ENCODE results near the gene VAT1L.

VAT1L gene

DNA sequence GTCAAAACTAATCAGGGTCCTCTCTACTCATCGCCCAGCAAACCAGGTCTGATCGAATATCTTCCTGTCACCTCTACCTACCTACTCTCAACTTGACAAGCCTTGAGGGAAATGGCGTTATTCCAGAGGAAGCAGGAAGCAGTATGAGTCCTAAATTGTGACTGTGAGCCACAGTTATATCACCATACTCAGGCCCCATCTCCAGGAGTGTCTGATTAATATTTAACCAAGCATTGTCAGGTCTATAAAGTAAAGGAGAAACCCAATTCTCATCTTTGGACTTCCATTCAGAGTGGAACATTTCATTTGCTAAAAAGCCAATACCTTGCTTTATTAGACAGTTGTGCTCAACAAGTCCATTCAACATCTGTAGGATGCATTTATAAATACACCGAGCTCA lies 216.2 kb downstream of the VAT1L start:
- Histone ChIP-seq H3F3A (ENCODE audit: control insufficient read depth, insufficient read depth) (no peaks in the 10 kb centered on the region), H3K27me3 (ENCODE audit: control insufficient read depth, low read length) (no peaks in the 10 kb centered on the region), H3K9me3 (ENCODE audit: control insufficient read depth, insufficient read depth, low read length) (no peaks in the 10 kb centered on the region), H3K4me1 (ENCODE audit: control insufficient read depth, low read length) (no peaks in the 10 kb centered on the region), H3K4me2 (ENCODE audit: low read length) (no peak overlapping the region), H3K4me3 (ENCODE audit: low read length) (no peak overlapping the region), H4K20me1 (ENCODE audit: control insufficient read depth, insufficient read depth, low read depth, low read length) (no peaks in the 10 kb centered on the region), H3K36me3 (ENCODE audit: control insufficient read depth, low read length) (no peaks in the 10 kb centered on the region), H3K79me2 (ENCODE audit: control insufficient read depth, low read length) (no peaks in the 10 kb centered on the region), H3K27ac (ENCODE audit: low read depth, low read length) (no peak overlapping the region), H3K9me2 (replicated peaks; ENCODE audit: control insufficient read depth, low read length) (no peaks in the 10 kb centered on the region)
- TF ChIP-seq EZH2phosphoT487 (IDR thresholded peaks at IDR 0.05; ENCODE audit: borderline replicate concordance, low read length), result no peak
- TF ChIP-seq, protein P1, sequence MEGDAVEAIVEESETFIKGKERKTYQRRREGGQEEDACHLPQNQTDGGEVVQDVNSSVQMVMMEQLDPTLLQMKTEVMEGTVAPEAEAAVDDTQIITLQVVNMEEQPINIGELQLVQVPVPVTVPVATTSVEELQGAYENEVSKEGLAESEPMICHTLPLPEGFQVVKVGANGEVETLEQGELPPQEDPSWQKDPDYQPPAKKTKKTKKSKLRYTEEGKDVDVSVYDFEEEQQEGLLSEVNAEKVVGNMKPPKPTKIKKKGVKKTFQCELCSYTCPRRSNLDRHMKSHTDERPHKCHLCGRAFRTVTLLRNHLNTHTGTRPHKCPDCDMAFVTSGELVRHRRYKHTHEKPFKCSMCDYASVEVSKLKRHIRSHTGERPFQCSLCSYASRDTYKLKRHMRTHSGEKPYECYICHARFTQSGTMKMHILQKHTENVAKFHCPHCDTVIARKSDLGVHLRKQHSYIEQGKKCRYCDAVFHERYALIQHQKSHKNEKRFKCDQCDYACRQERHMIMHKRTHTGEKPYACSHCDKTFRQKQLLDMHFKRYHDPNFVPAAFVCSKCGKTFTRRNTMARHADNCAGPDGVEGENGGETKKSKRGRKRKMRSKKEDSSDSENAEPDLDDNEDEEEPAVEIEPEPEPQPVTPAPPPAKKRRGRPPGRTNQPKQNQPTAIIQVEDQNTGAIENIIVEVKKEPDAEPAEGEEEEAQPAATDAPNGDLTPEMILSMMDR (IDR thresholded peaks at IDR 0.05; ENCODE audit: low read depth, low read length, poor library complexity, severe bottlenecking), result no peak

DNA sequence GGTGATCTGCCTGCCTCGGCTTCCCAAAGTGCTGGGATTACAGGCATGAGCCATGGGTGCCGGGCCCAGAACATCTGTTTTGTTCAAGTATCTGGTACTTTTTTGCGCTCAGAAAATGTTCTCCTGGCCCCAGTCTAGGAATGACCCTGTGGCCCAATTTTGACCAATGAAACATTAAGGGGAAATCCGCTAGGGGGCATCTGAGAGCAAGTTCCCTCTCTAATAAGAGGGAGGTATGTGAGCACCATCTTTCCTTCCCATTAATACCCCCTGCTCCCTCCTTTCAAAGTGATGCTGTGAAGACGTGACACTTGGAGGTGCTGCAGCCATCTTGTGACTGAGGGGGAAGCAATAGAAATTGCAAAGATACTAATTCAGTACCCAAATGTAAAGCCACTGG lies 217.5 kb downstream of the VAT1L start:
- TF ChIP-seq, protein P1 (IDR thresholded peaks at IDR 0.05; ENCODE audit: low read depth, low read length, poor library complexity, severe bottlenecking), result peak; percentile 67
- TF ChIP-seq EZH2phosphoT487 (IDR thresholded peaks at IDR 0.05; ENCODE audit: borderline replicate concordance, low read length), result no peak
- Histone ChIP-seq H3K27ac (ENCODE audit: low read depth, low read length) (no peak overlapping the region), H3K27me3 (ENCODE audit: control insufficient read depth, low read length) (no peaks in the 10 kb centered on the region), H3K9me2 (replicated peaks; ENCODE audit: control insufficient read depth, low read length) (no peaks in the 10 kb centered on the region), H3K36me3 (ENCODE audit: control insufficient read depth, low read length) (no peaks in the 10 kb centered on the region), H3K4me1 (ENCODE audit: control insufficient read depth, low read length) (no peaks in the 10 kb centered on the region), H3K4me2 (ENCODE audit: low read length) (no peak overlapping the region), H3K9me3 (ENCODE audit: control insufficient read depth, insufficient read depth, low read length) (no peaks in the 10 kb centered on the region), H3K79me2 (ENCODE audit: control insufficient read depth, low read length) (no peaks in the 10 kb centered on the region), H4K20me1 (ENCODE audit: control insufficient read depth, insufficient read depth, low read depth, low read length) (no peaks in the 10 kb centered on the region), H3K4me3 (ENCODE audit: low read length) (no peak overlapping the region), H3F3A (ENCODE audit: control insufficient read depth, insufficient read depth) (no peaks in the 10 kb centered on the region)

DNA sequence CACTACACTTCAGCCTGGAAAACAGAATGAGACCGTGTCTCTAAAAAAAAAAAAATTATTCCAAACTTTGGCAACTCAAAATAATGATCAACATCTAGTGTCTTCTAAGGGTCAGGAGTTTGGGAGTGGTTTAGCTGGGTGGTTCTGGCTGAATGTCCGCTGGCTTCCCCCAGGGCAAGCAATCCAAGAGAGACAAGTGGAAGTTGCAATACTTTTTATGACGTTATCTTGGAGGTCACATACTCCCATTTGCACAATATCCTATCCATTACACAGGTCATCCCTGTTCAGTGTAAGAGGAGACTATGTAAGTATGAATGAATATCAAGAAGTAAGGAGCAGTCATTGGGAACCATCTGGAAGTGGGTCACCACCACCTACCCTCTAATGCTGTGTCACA lies 218.8 kb downstream of the VAT1L start:
- Histone ChIP-seq H3K4me2 (ENCODE audit: low read length) (no peak overlapping the region), H3K9me3 (ENCODE audit: control insufficient read depth, insufficient read depth, low read length) (no peaks in the 10 kb centered on the region), H3K4me1 (ENCODE audit: control insufficient read depth, low read length) (no peaks in the 10 kb centered on the region), H3K27ac (ENCODE audit: low read depth, low read length) (no peak overlapping the region), H3K9me2 (replicated peaks; ENCODE audit: control insufficient read depth, low read length) (no peaks in the 10 kb centered on the region), H3K4me3 (ENCODE audit: low read length) (no peak overlapping the region), H3K27me3 (ENCODE audit: control insufficient read depth, low read length) (no peaks in the 10 kb centered on the region), H3F3A (ENCODE audit: control insufficient read depth, insufficient read depth) (no peaks in the 10 kb centered on the region), H4K20me1 (ENCODE audit: control insufficient read depth, insufficient read depth, low read depth, low read length) (no peaks in the 10 kb centered on the region), H3K36me3 (ENCODE audit: control insufficient read depth, low read length) (no peaks in the 10 kb centered on the region), H3K79me2 (ENCODE audit: control insufficient read depth, low read length) (no peaks in the 10 kb centered on the region)
- TF ChIP-seq, protein P1 (IDR thresholded peaks at IDR 0.05; ENCODE audit: low read depth, low read length, poor library complexity, severe bottlenecking), result no peak
- no peak for TF ChIP-seq EZH2phosphoT487 (IDR thresholded peaks at IDR 0.05; ENCODE audit: borderline replicate concordance, low read length)
